Hair follicle dermal papilla cell (primary cell): Measurements from ENCODE around the gene ZNF766. TPM values are rescaled to one million over a fixed set of nuclear protein-coding genes. Genes with fewer than 3 reads are reported as not detected.

Experiments used
- small RNA-seq: library from RNA; depleted of rRNA; stranded (forward); fragments of <200 nt; gene quantifications from one replicate; pipeline ENCODE3, GENCODE V24; 2012
- total RNA-seq: library from RNA; depleted of rRNA; stranded (reverse); fragments of >200 nt; gene quantifications from 2 replicates; pipeline ENCODE4 v1.2.3, GENCODE V29; 2012

Gene ZNF766
- total RNA-seq = 12.7 and 12.8 TPM in 2 replicates

DNA sequence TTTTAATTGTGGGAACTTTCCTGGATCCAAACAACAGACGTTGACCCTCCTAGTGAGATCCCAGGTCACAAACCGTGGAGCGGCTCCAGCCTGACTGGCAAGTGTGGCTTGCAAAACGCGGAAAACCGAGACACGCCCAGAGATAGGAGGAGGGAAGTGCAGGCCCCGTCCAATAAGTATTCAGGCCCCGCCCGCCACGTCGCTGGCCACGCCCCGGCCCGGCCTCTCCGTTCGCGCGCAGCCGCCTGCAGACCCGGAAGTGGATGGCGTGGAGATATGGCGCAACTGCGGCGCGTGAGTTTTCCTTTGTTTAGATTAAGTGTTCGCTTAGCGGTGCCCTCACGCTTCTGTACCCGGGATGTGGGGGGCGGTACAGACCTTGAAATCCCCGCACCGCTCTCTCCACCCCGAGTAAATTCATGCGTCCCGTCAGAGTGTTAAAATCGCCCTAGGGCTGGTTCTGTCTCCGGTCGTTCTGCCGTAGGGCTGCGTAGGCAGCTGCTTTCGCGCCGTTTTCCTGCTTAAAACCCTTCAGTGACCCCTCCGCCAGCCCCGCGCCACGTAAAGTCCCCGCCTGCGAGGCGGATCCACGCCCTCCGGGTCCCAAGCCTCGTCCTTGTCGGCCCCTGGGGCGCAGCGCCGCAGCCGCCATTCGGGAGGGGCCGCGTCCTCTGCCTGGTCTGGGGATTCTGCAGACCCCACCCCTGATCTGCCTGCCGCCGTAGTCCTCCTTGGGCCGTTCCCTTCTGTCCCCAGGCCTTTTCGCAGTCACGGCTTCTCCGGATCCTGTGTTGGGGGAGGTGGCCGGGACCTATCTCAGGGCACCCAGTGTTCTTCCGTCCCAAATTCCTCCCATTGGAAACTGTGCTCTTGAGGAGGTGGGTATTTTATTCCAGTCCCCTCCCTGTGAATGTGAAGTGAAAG, at the start of gene ZNF766:
Gene ZNF766 (plus strand): TSS at position 250 of the 924 bp plus-strand sequence. CDS start 27 bp downstream, at position 277.

DNA sequence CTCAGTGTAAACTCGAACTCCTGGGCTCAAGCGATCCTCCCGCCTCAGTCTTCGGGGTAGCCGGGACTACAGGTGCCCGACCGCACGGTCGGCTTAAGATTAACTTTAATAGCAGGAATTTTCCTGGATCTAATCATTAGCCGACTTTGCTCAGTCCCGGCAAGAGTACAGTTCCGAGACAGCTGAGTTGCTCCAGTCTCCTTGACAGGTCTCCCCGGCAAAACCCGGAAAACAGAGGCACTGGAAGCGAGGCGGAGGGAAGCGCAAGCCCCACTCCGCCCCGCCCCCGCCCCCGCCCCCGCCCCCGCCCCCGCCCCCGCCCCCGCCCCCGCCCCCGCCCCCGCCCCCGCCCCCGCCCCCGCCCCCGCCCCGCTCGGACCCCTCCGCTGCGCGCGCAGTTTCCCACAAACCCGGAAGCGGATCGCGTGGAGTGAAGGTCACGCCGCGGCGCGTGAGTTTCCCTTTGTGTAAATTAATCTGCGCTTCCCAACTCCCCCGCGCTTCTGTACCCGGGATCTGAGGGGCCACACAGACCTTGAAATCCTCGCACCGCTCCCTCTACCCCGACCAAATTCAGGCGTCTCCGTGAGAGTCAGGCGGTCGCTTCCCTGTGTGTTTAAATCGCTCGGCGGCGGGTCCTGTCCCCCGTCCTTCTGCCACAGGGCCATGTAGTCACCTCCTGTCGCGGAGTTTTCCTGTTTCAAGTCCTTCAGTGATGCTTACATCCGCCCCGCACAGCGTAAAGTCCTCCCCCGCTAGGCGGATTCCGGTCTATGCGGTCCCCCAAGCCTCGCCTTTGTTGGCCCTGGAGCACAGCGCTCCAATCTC, 27.6 kb downstream of the ZNF766 start, which contains the start of gene ZNF480:
Gene ZNF480 (plus strand): TSS at position 397 of the 828 bp plus-strand sequence. CDS start 3,244 bp downstream, outside the sequence.

DNA sequence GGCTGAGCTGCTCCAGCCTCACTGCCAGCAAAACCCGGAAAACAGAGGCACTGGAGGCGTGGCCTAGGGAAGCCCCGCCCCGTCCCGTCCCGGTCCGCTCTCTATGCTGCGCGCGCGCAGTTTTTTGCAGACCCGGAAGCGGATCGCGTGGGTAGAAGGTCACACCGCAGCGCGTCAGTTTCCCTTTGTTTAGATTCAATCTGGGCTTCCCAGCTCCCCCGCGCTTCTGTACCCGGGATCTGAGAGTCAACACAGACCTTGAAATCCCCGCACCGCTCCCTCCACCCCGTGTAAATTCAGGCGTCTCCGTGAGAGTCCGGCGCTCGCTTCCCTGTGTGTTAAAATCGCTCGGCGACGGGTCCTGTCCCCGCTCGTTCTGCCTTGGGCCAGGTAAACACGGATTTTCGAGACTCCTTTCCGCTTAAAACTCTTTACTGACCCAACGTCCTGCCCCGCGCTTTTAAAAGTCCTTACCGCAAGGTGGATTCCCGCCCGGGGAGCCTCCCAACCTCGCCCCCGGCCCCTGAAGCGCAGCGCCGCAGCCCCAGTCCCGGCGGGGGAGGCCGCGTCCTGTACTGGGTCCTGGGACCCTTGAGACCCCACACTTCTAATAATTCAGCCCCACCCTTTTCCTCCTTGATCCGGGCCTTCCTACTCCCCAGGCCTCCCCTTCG, 66.9 kb downstream of the ZNF766 start, which contains the start of gene ZNF610:
Gene ZNF610 (plus strand): TSS at position 127 of the 674 bp plus-strand sequence. CDS start 12,930 bp downstream, outside the sequence.

Small RNAs within 50 kb of the gene (small RNA-seq; reads per million reads assigned to genes)
- 2.9 reads per million, percentile 60 among the genes with 10 or more reads in this experiment for gene MIR643
- gene MIR6801 = not detected
- gene RF00019 = not detected

Other genes starting within 250 kb of the ZNF766 start
- gene ZNF614, start 241.2 kb upstream of the ZNF766 start, total RNA-seq = 13.4 and 16.6 TPM in 2 replicates
- gene ZNF432, start 220.7 kb upstream of the ZNF766 start, total RNA-seq = 10.9 and 11.1 TPM in 2 replicates
- gene ZNF841, start 173.8 kb upstream of the ZNF766 start, total RNA-seq = 38.1 and 41.0 TPM in 2 replicates
- gene ZNF616, start 129.6 kb upstream of the ZNF766 start, total RNA-seq = 5.8 and 7.0 TPM in 2 replicates
- gene ZNF836, start 98.0 kb upstream of the ZNF766 start, total RNA-seq = 8.9 and 11.2 TPM in 2 replicates
- gene PPP2R1A, start 79.5 kb upstream of the ZNF766 start, total RNA-seq = 218 and 247 TPM in 2 replicates
- 9.9 and 11.1 TPM in 2 replicates for gene ZNF480, start 27.6 kb downstream of the ZNF766 start, total RNA-seq
- gene ZNF610, start 66.7 kb downstream of the ZNF766 start, total RNA-seq = 1.9 and 2.6 TPM in 2 replicates
- 24.2 and 27.6 TPM in 2 replicates for gene ZNF880, start 100.3 kb downstream of the ZNF766 start, total RNA-seq
- gene ZNF528, start 128.3 kb downstream of the ZNF766 start, total RNA-seq = 34.7 and 42.9 TPM in 2 replicates
- gene ZNF534, start 159.6 kb downstream of the ZNF766 start, total RNA-seq = not detected in 2 replicates
- gene ZNF578, start 184.0 kb downstream of the ZNF766 start, total RNA-seq = 4.6 and 5.7 TPM in 2 replicates